ENCODE data around the gene ADGRG1. TPM values are rescaled to one million over a fixed set of nuclear protein-coding genes. Genes with fewer than 3 reads are reported as not detected.

Gene ADGRG1
- total RNA-seq, 1 experiment from 2014 or later, result 2.0 TPM

GRCh38 chr16:57626420-57627170 is 1.8 kb upstream of the ADGRG1 start (continued):
- TF ChIP-seq PRDM15 (CRISPR knock-in tag; IDR thresholded peaks at IDR 0.05) (no peak), NFE2L1 (CRISPR knock-in tag; IDR thresholded peaks at IDR 0.05) (no peak), FOXP1 (CRISPR knock-in tag; IDR thresholded peaks at IDR 0.05; ENCODE audit: borderline replicate concordance) (no peak), ZNF263 (CRISPR knock-in tag; IDR thresholded peaks at IDR 0.05; ENCODE audit: low read depth) (no peak), NR2C2 (CRISPR knock-in tag; IDR thresholded peaks at IDR 0.05) (no peak), ZBTB43 (CRISPR knock-in tag; IDR thresholded peaks at IDR 0.05) (no peak)

- ChIA-PET POLR2A (interaction anchor here (0.6 kb wide), 1 partner anchor 365 kb away, joined by 3 read pairs; no protein-coding TSS in a partner anchor), CTCF (interaction anchor here (0.6 to 3.0 kb wide), 12 partner anchors 11 to 134 kb away, joined by 3 to 27 read pairs (median 10); no protein-coding TSS in a partner anchor)
- ATAC-seq (peak; percentile 67), DNase-seq (ENCODE audit: low spot score) (peak; percentile 44)
- no peaks in the 10 kb centered on the region for H3K36me3 Mint-ChIP-seq
- H3K4me1 Mint-ChIP-seq, result peaks cover 35% of the 10 kb centered on the region
- H3K4me3 Mint-ChIP-seq, result peak overlapping the region; percentile 36; the same call in 1 of the 2 replicates
- no peak overlapping the region for H3K27ac Mint-ChIP-seq
- no peaks in the 10 kb centered on the region; the same call in 1 of the 2 replicates for H3K27me3 Mint-ChIP-seq (ENCODE audit: low read depth)
- TF ChIP-seq PRDM15 (CRISPR knock-in tag; IDR thresholded peaks at IDR 0.05) (no peak), ZNF396 (CRISPR knock-in tag; IDR thresholded peaks at IDR 0.05; ENCODE audit: borderline replicate concordance) (no peak), GTF2I (CRISPR knock-in tag; conservative IDR thresholded peaks at IDR 0.05) (no peak), NR1H2 (CRISPR knock-in tag; IDR thresholded peaks at IDR 0.05) (no peak), ZNF423 (CRISPR knock-in tag; IDR thresholded peaks at IDR 0.05) (no peak), MLX (CRISPR knock-in tag; IDR thresholded peaks at IDR 0.05) (no peak), HMGA2 (CRISPR knock-in tag; IDR thresholded peaks at IDR 0.05) (no peak), GABPB1 (CRISPR knock-in tag; IDR thresholded peaks at IDR 0.05) (no peak), ZNF219 (CRISPR knock-in tag; IDR thresholded peaks at IDR 0.05; ENCODE audit: borderline replicate concordance) (no peak), CBFB (CRISPR knock-in tag; IDR thresholded peaks at IDR 0.05; ENCODE audit: low read depth) (no peak)
- H3K9me3 Mint-ChIP-seq, result no peaks in the 10 kb centered on the region
Measured at GRCh38 chr16:57627184-57627871, 1.1 kb upstream of the ADGRG1 start.
